Right hindlimb (tissue), 1 donor: Measurements from ENCODE around the gene CHCHD6.

Experiments
- DNase-seq: peaks from one replicate; pipeline ENCODE4 v3.0.0-alpha.2; 2018

Gene CHCHD6

GRCh38 chr3:126835472-126836219, 131.6 kb downstream of the CHCHD6 start:
- no peak for DNase-seq

GRCh38 chr3:126836220-126836860, 132.3 kb downstream of the CHCHD6 start:
- DNase-seq, result no peak

- DNase-seq, result no peak
Measured at GRCh38 chr3:126837773-126838172, 133.7 kb downstream of the CHCHD6 start.

GRCh38 chr3:126845920-126846715, 142.1 kb downstream of the CHCHD6 start:
- DNase-seq, result no peak

- DNase-seq, result no peak
Measured at GRCh38 chr3:126847061-126847460, 143.0 kb downstream of the CHCHD6 start.

- DNase-seq, result no peak
Measured at GRCh38 chr3:126848991-126849390, 145.0 kb downstream of the CHCHD6 start.

GRCh38 chr3:126849768-126850167, 145.7 kb downstream of the CHCHD6 start:
- DNase-seq, result no peak

GRCh38 chr3:126850370-126851085, 146.5 kb downstream of the CHCHD6 start:
- DNase-seq, result no peak

- no peak for DNase-seq
Measured at GRCh38 chr3:126851382-126851781, 147.3 kb downstream of the CHCHD6 start.

- no peak for DNase-seq
Measured at GRCh38 chr3:126851934-126852333, 147.9 kb downstream of the CHCHD6 start.

- no peak for DNase-seq
Measured at GRCh38 chr3:126852511-126852910, 148.5 kb downstream of the CHCHD6 start.

- DNase-seq, result no peak
Measured at GRCh38 chr3:126854666-126855065, 150.6 kb downstream of the CHCHD6 start.

- DNase-seq, result no peak
Measured at GRCh38 chr3:126855374-126855773, 151.3 kb downstream of the CHCHD6 start.

GRCh38 chr3:126857928-126858327, 153.9 kb downstream of the CHCHD6 start:
- no peak for DNase-seq

- DNase-seq, result no peak
Measured at GRCh38 chr3:126858401-126858800, 154.4 kb downstream of the CHCHD6 start.

GRCh38 chr3:126858887-126859286, 154.8 kb downstream of the CHCHD6 start:
- no peak for DNase-seq

GRCh38 chr3:126859415-126860246, 155.6 kb downstream of the CHCHD6 start:
- no peak for DNase-seq

GRCh38 chr3:126865736-126866135, 161.7 kb downstream of the CHCHD6 start:
- DNase-seq, result no peak

- no peak for DNase-seq
Measured at GRCh38 chr3:126866175-126866759, 162.2 kb downstream of the CHCHD6 start.

GRCh38 chr3:126867190-126867862, 163.3 kb downstream of the CHCHD6 start:
- no peak for DNase-seq

GRCh38 chr3:126867863-126868200, 163.8 kb downstream of the CHCHD6 start:
- DNase-seq, result no peak
